Mesothelial cell of epicardium (in vitro differentiated cells): Measurements from ENCODE around the gene CASK. TPM values are rescaled to one million over a fixed set of nuclear protein-coding genes. Genes with fewer than 3 reads are reported as not detected.

Experiments used
- DNase-seq, 2 experiments: peaks; one replicate each; pipeline ENCODE4 v3.0.0; 2021; ENCODE audit warnings: low spot score in 2 of 2; ENCODE audit not compliant: unreplicated experiment in 2 of 2
- H3K27ac Mint-ChIP-seq: 2 replicates; pipeline ENCODE4 v1.8.0; 2021; ENCODE audit warnings: mixed read lengths
- H3K27me3 Mint-ChIP-seq: 2 replicates; pipeline ENCODE4 v1.8.0; 2021; ENCODE audit warnings: low read depth, mixed read lengths
- H3K36me3 Mint-ChIP-seq: 2 replicates; pipeline ENCODE4 v1.8.0; 2021; ENCODE audit warnings: mixed read lengths
- H3K4me1 Mint-ChIP-seq: 2 replicates; pipeline ENCODE4 v1.8.0; 2021; ENCODE audit warnings: mixed read lengths
- H3K4me3 Mint-ChIP-seq: 2 replicates; pipeline ENCODE4 v1.8.0; 2021; ENCODE audit warnings: mild to moderate bottlenecking, moderate library complexity, mixed read lengths
- H3K9me3 Mint-ChIP-seq: 2 replicates; pipeline ENCODE4 v1.8.0; 2021; ENCODE audit warnings: mixed read lengths
- total RNA-seq: library from RNA; stranded (reverse); gene quantifications from 3 replicates; pipeline ENCODE4 v1.2.1, GENCODE V29; 2021
- TF ChIP-seq, protein P1 (sequence below): fragments of 200-600 bp; sonication (generic); IDR thresholded peaks from one replicate; pipeline ENCODE4 v1.5.0; 2021; ENCODE audit warnings: antibody characterized with exemption; ENCODE audit not compliant: unreplicated experiment

The CASK gene
- total RNA-seq, 1 donor from 2014 or later, result 70.3 TPM

DNA sequence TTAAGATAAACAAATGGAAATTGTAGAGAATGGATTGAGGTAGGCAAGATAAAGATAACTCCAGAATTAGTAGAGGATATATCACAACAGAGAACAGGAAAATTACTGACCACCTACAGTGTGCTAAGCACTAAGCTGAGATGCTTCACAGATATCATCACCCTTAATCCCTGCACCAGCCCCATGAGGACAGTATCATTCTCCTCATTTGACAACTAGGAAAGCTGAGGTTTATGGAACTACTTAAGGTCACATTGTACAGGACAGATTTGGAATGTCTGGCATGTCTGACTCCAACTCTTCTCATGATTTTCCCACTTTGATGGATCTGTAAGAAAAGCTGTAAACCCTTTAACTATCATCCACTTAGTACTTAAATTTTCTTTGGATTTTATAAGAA is 95.5 kb downstream of the CASK start:
- H3K4me1 Mint-ChIP-seq, result no peaks in the 10 kb centered on the region
- H3K27ac Mint-ChIP-seq, result no peak overlapping the region
- no peak overlapping the region for H3K4me3 Mint-ChIP-seq
- H3K36me3 Mint-ChIP-seq, result peaks cover 4% of the 10 kb centered on the region
- no peak for DNase-seq
- no peaks in the 10 kb centered on the region for H3K27me3 Mint-ChIP-seq
- peaks cover 37% of the 10 kb centered on the region for H3K9me3 Mint-ChIP-seq
- TF ChIP-seq, protein P1, sequence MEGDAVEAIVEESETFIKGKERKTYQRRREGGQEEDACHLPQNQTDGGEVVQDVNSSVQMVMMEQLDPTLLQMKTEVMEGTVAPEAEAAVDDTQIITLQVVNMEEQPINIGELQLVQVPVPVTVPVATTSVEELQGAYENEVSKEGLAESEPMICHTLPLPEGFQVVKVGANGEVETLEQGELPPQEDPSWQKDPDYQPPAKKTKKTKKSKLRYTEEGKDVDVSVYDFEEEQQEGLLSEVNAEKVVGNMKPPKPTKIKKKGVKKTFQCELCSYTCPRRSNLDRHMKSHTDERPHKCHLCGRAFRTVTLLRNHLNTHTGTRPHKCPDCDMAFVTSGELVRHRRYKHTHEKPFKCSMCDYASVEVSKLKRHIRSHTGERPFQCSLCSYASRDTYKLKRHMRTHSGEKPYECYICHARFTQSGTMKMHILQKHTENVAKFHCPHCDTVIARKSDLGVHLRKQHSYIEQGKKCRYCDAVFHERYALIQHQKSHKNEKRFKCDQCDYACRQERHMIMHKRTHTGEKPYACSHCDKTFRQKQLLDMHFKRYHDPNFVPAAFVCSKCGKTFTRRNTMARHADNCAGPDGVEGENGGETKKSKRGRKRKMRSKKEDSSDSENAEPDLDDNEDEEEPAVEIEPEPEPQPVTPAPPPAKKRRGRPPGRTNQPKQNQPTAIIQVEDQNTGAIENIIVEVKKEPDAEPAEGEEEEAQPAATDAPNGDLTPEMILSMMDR, result no peak

DNA sequence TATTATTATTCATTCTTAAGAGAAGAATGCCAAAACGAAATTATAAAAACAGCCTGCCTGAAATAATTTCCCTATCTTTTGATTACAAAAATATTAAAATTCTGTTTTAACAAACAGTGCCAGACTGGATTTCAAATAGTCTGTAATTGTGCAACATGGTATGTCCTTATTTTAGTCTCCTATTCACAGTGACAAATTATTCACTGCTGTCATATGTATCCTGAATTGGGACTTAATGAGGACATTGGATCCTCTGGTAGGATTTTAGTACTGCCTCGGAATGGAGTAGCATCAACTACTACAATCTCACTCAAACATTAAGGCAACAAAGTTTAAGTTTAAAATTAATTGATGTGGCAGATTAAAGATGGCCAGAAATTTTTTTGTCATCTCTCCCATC is 97.6 kb downstream of the CASK start:
- TF ChIP-seq, protein P1, result no peak
- DNase-seq, result no peak
- H3K4me1 Mint-ChIP-seq, result no peaks in the 10 kb centered on the region
- H3K9me3 Mint-ChIP-seq, result peaks cover 40% of the 10 kb centered on the region
- H3K27me3 Mint-ChIP-seq, result no peaks in the 10 kb centered on the region
- no peak overlapping the region for H3K27ac Mint-ChIP-seq
- no peak overlapping the region for H3K4me3 Mint-ChIP-seq
- H3K36me3 Mint-ChIP-seq, result peaks cover 7% of the 10 kb centered on the region

DNA sequence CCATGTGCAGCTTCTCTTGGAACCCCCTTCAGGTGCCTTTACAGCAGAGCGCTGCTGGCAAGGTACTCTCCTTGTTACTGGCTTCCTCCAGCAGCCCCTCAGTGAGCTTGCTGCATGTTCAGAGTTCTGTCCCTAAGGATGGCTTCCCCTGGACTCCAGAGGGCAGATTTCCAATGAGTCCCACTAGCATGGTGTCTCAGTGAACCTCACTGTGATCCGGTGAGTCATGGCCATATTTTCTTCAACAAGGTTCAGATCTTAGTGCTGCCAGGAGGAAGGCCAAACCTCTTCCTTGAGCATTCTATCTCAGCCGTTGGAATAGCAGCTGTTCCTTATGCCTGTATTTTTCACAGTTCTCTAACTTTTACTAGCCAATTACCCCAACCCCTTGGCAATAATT is 98.8 kb downstream of the CASK start:
- DNase-seq, result no peak
- TF ChIP-seq, protein P1, result no peak
- H3K4me3 Mint-ChIP-seq, result no peak overlapping the region
- no peak overlapping the region for H3K27ac Mint-ChIP-seq
- H3K36me3 Mint-ChIP-seq, result peaks cover 6% of the 10 kb centered on the region
- H3K4me1 Mint-ChIP-seq, result no peaks in the 10 kb centered on the region
- no peaks in the 10 kb centered on the region for H3K27me3 Mint-ChIP-seq
- peaks cover 39% of the 10 kb centered on the region for H3K9me3 Mint-ChIP-seq

DNA sequence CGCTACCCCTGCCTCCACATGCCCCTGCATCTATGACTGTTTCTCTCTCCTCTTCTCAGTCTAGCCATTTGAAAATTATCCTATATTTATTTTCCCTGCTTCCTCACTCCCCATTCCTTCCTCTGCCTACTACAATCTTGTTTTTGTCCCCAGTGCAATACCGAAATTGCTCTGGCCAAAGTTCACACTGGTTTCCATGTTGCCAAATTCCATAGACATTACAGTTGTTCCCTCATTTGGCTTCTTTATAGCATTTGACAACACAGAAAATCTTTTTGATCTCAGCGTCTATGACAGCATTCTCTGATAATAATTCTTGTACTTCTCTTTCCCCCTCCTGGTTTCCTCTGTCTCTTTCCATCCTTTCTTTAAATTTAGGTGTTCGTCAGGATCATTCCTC is 100.0 kb downstream of the CASK start:
- peaks cover 40% of the 10 kb centered on the region for H3K9me3 Mint-ChIP-seq
- no peaks in the 10 kb centered on the region for H3K27me3 Mint-ChIP-seq
- H3K4me1 Mint-ChIP-seq, result no peaks in the 10 kb centered on the region
- no peak overlapping the region for H3K27ac Mint-ChIP-seq
- H3K4me3 Mint-ChIP-seq, result no peak overlapping the region
- no peak for DNase-seq
- TF ChIP-seq, protein P1, result no peak
- peaks cover 6% of the 10 kb centered on the region for H3K36me3 Mint-ChIP-seq

DNA sequence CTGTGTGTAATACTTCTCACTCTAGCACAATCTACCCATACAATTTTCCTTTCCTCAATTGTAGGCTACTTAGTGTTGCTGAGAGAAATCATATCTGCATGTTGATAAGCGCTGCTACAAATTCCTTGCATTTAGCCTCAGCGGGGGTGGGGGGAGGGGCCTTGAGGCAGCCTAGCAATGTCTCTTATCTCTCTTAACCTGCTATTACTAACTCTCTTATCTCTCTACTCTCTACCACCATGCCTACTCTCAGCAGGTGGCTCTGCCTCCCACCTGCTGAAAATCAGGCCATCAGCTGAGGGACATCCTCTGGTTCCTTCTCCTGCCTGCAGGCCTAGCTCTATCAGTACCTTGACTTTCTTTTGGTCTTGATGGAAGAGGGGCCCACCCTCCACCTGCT is 100.5 kb downstream of the CASK start:
- Mint-ChIP-seq H3K27ac (no peak overlapping the region), H3K4me3 (no peak overlapping the region), H3K36me3 (peaks cover 6% of the 10 kb centered on the region), H3K27me3 (no peaks in the 10 kb centered on the region), H3K9me3 (peaks cover 41% of the 10 kb centered on the region), H3K4me1 (no peaks in the 10 kb centered on the region)
- TF ChIP-seq, protein P1, result no peak
- no peak for DNase-seq

DNA sequence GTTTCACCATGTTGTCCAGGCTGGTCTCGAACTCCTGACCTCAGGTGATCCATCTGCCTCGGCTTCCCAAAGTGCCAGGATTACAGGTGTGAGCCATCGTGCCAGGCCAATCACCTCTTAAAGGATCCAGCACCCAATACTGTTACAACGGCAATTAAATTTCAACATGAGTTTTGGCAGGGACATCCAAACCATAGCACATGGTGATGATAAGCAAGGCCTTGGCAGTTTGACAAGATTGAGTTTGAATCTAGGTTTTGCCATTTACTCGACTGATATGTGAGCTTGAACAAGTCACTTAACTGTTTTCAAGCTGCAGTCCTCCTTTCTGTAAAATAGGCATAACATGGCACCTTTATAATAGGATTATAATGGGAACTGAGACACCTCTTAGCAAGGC is 115.3 kb downstream of the CASK start:
- H3K36me3 Mint-ChIP-seq, result peaks cover 7% of the 10 kb centered on the region
- DNase-seq, result no peak
- no peak overlapping the region for H3K4me3 Mint-ChIP-seq
- H3K4me1 Mint-ChIP-seq, result no peaks in the 10 kb centered on the region
- no peaks in the 10 kb centered on the region for H3K27me3 Mint-ChIP-seq
- TF ChIP-seq, protein P1, result no peak
- no peak overlapping the region for H3K27ac Mint-ChIP-seq
- H3K9me3 Mint-ChIP-seq, result peaks cover 33% of the 10 kb centered on the region
